Prostate gland (tissue), 2 donors: Measurements from ENCODE around the gene TPCN1. TPM values are rescaled to one million over a fixed set of nuclear protein-coding genes. Genes with fewer than 3 reads are reported as not detected.

Experiments
- DNase-seq: peaks from one replicate; pipeline ENCODE4 v3.0.0-alpha.2; 2019; ENCODE audit warnings: low spot score
- H3K27ac ChIP-seq, 2 donors: fragments of 200-600 bp; sonication (generic); 2 replicates each; pipeline ENCODE4 v1.5.1; 2017 to 2019
- H3K27me3 ChIP-seq: fragments of 200-600 bp; sonication (generic); replicated peaks from 2 replicates; pipeline ENCODE4 v1.5.1; 2019; ENCODE audit not compliant: insufficient read depth
- H3K36me3 ChIP-seq, 2 donors: fragments of 200-600 bp; sonication (generic); 1 replicate in 1 of 2; 2 replicates in 1 of 2; pipeline versions ENCODE4 v1.5.1 to v1.8.1; 2017 to 2019
- H3K4me1 ChIP-seq: fragments of 200-600 bp; sonication (generic); replicated peaks from 2 replicates; pipeline ENCODE4 v1.5.1; 2019
- H3K4me3 ChIP-seq, 2 donors: fragments of 200-600 bp; sonication (generic); 2 replicates each; pipeline ENCODE4 v1.5.1; 2017 to 2019
- H3K9me3 ChIP-seq: fragments of 200-600 bp; sonication (generic); 2 replicates; pipeline ENCODE4 v1.5.1; 2017
- CTCF ChIP-seq, 4 experiments: fragments of 200-600 bp in 2 of 4; fragments of 450-650 bp in 2 of 4; sonication (generic) in 2 of 4; IDR thresholded peaks; 1 replicate in 3 of 4; 2 replicates in 1 of 4; pipeline ENCODE4 v1.5.1; 2016 to 2019; ENCODE audit warnings: antibody characterized with exemption in 4 of 4, mild to moderate bottlenecking in 2 of 4, moderate library complexity in 2 of 4
- POLR2A ChIP-seq: fragments of 450-650 bp; IDR thresholded peaks from one replicate; pipeline ENCODE4 v1.6.1; 2016; ENCODE audit warnings: antibody characterized with exemption, mild to moderate bottlenecking
- POLR2AphosphoS5 ChIP-seq: sonication (generic); formaldehyde crosslinking; IDR thresholded peaks from one replicate; pipeline ENCODE4 v1.6.1; 2017; ENCODE audit warnings: antibody characterized with exemption
- WGBS: methylation state at CpG from one replicate; pipeline ENCODE4 v1.1.5; 2018; 5-methylcytosine and 5-hydroxymethylcytosine counted together
- intact Hi-C: fragments of 100-400 bp; cut with DNase I; formaldehyde crosslinking; loops from one replicate; pipeline ENCODE4 v1.14.2; 2022
- total RNA-seq, 2 donors: library from RNA; depleted of rRNA; stranded (reverse); fragments of >200 nt; gene quantifications; one replicate each; pipeline ENCODE4 v1.1.0, GENCODE V29; 2016

TPCN1 gene
- total RNA-seq, 2 donors from 2014 or later = 52.6 to 65.3 TPM

GRCh38 chr12:113267621-113268020 lies 46.4 kb downstream of the TPCN1 start:
- H3K27ac ChIP-seq = no peak overlapping the region
- no peak overlapping the region for H3K4me3 ChIP-seq
- intact Hi-C loops = no loop called here
- peaks cover 0 to 12% of the 10 kb centered on the region in 2 donors for H3K36me3 ChIP-seq
- no peak for DNase-seq
- 93% methylated on average over 7 of the region's 7 CpGs for WGBS
- H3K9me3 ChIP-seq = no peaks in the 10 kb centered on the region
- H3K4me1 ChIP-seq = no peaks in the 10 kb centered on the region
- no peak for TF ChIP-seq CTCF (IDR thresholded peaks at IDR 0.05)
- no peak for TF ChIP-seq POLR2AphosphoS5
- no peak for TF ChIP-seq POLR2A
- H3K27me3 ChIP-seq = no peaks in the 10 kb centered on the region

GRCh38 chr12:113268136-113268535 lies 46.9 kb downstream of the TPCN1 start:
- no peaks in the 10 kb centered on the region for H3K4me1 ChIP-seq
- no peak for DNase-seq
- H3K27ac ChIP-seq = no peak overlapping the region
- intact Hi-C loops = no loop called here
- 93% methylated on average over 12 of the region's 12 CpGs for WGBS
- peaks cover 0 to 12% of the 10 kb centered on the region in 2 donors for H3K36me3 ChIP-seq
- H3K9me3 ChIP-seq = no peaks in the 10 kb centered on the region
- no peaks in the 10 kb centered on the region for H3K27me3 ChIP-seq
- H3K4me3 ChIP-seq = no peak overlapping the region
- no peak for TF ChIP-seq POLR2A
- no peak for TF ChIP-seq POLR2AphosphoS5
- TF ChIP-seq CTCF (IDR thresholded peaks at IDR 0.05) = no peak

- peaks cover 0 to 12% of the 10 kb centered on the region in 2 donors for H3K36me3 ChIP-seq
- no peaks in the 10 kb centered on the region for H3K27me3 ChIP-seq
- no peak overlapping the region for H3K27ac ChIP-seq
- intact Hi-C loops = no loop called here
- H3K4me1 ChIP-seq = no peaks in the 10 kb centered on the region
- DNase-seq = no peak
- TF ChIP-seq POLR2A (no peak), CTCF (IDR thresholded peaks at IDR 0.05) (no peak), POLR2AphosphoS5 (no peak)
- H3K9me3 ChIP-seq = no peaks in the 10 kb centered on the region
- H3K4me3 ChIP-seq = no peak overlapping the region
- 94% methylated on average over 19 of the region's 19 CpGs for WGBS
Measured at GRCh38 chr12:113268621-113269020, 47.4 kb downstream of the TPCN1 start.

GRCh38 chr12:113269257-113269943 lies 48.1 kb downstream of the TPCN1 start:
- H3K27ac ChIP-seq = no peak overlapping the region
- H3K36me3 ChIP-seq = peaks cover 0 to 12% of the 10 kb centered on the region in 2 donors
- WGBS = 94% methylated on average over 12 of the region's 12 CpGs
- H3K4me1 ChIP-seq = no peaks in the 10 kb centered on the region
- DNase-seq = no peak
- no peaks in the 10 kb centered on the region for H3K27me3 ChIP-seq
- TF ChIP-seq CTCF (IDR thresholded peaks at IDR 0.05) = no peak
- TF ChIP-seq POLR2A = no peak
- TF ChIP-seq POLR2AphosphoS5 = no peak
- intact Hi-C loops = no loop called here
- no peaks in the 10 kb centered on the region for H3K9me3 ChIP-seq
- H3K4me3 ChIP-seq = no peak overlapping the region

GRCh38 chr12:113270709-113271009 lies 49.4 kb downstream of the TPCN1 start:
- no peaks in the 10 kb centered on the region for H3K9me3 ChIP-seq
- no peak overlapping the region for H3K4me3 ChIP-seq
- DNase-seq = no peak
- H3K27ac ChIP-seq = no peak overlapping the region
- intact Hi-C loops = no loop called here
- H3K27me3 ChIP-seq = no peaks in the 10 kb centered on the region
- H3K36me3 ChIP-seq = peaks cover 4 to 12% of the 10 kb centered on the region in 2 donors
- WGBS = 93% methylated on average over 11 of the region's 11 CpGs
- H3K4me1 ChIP-seq = no peaks in the 10 kb centered on the region
- TF ChIP-seq POLR2A = no peak
